Right lobe of liver (tissue), 6 donors: ENCODE data around the gene CTNND2. TPM values are rescaled to one million over a fixed set of nuclear protein-coding genes. Genes with fewer than 3 reads are reported as not detected.
A peak's percentile ranks its signal among the peaks of the same experiment; 100 is the strongest.

Source experiments
- ATAC-seq, 4 donors: fragments of 200-7000 bp; cut with Tn5 transposase; one replicate each; pipeline ENCODE4 v1.9.1; 2020; ENCODE audit warnings: mild to moderate bottlenecking in 4 of 4, moderate library complexity in 4 of 4
- DNase-seq, 3 donors: peaks; one replicate each; pipeline ENCODE4 v3.0.0-alpha.2; 2020
- H3K27ac ChIP-seq, 3 donors: fragments of 200-600 bp; one replicate each; pipeline ENCODE4 v1.8.0; 2022
- H3K27me3 ChIP-seq, 2 donors: fragments of 200-600 bp; one replicate each; pipeline ENCODE4 v1.8.0; 2022
- H3K36me3 ChIP-seq, 4 donors: fragments of 200-600 bp; sonication (generic) in 1 of 4; one replicate each; pipeline versions ENCODE4 v1.5.1 to v1.8.0; 2017 to 2022; ENCODE audit warnings: control low read depth in 1 of 4
- H3K4me1 ChIP-seq, 4 donors: fragments of 200-600 bp; sonication (generic) in 1 of 4; one replicate each; pipeline versions ENCODE4 v1.5.1 to v1.8.0; 2017 to 2022; ENCODE audit warnings: control low read depth in 1 of 4
- H3K4me3 ChIP-seq, 3 donors: fragments of 200-600 bp; one replicate each; pipeline ENCODE4 v1.8.0; 2022
- H3K9me3 ChIP-seq, 4 donors: fragments of 200-600 bp; sonication (generic) in 1 of 4; one replicate each; pipeline versions ENCODE4 v1.5.1 to v1.8.0; 2017 to 2022; ENCODE audit warnings: control low read depth in 1 of 4
- POLR2A ChIP-seq: fragments of 450-650 bp; IDR thresholded peaks from one replicate; pipeline ENCODE4 v1.6.1; 2017; ENCODE audit warnings: antibody characterized with exemption, mild to moderate bottlenecking
- WGBS: methylation state at CpG from one replicate; pipeline ENCODE4 v1.1.6; 2018; ENCODE audit warnings: low coverage, low lambda C conversion rate; ENCODE audit not compliant: insufficient coverage; ENCODE audit errors: missing lambda C conversion rate; 5-methylcytosine and 5-hydroxymethylcytosine counted together
- intact Hi-C, 2 donors: fragments of 100-400 bp; cut with DNase I; formaldehyde crosslinking; loops; one replicate each; pipeline versions ENCODE4 v1.11.2 to v1.14.1; 2022
- total RNA-seq, 6 experiments: library from RNA; depleted of rRNA in 2 of 6; stranded (reverse); fragments of >200 nt in 2 of 6; fragmentation: NEBNext Ultra II Directional in 3 of 6; extraction: Animal tissue kit (Norgen Biotek cat#: 25700) in 3 of 6; gene quantifications; one replicate each; pipeline versions ENCODE4 v1.1.0 to v1.2.4, GENCODE V29; 2016 to 2023
- TF ChIP-seq, protein P1 (sequence below), 4 donors: fragments of 200-600 bp in 3 of 4; fragments of 450-650 bp in 1 of 4; IDR thresholded peaks; one replicate each; pipeline versions ENCODE4 v1.5.1 to v1.8.0; 2016 to 2022; ENCODE audit warnings: antibody characterized with exemption in 4 of 4, mild to moderate bottlenecking in 2 of 4
- donor health status: DM: no; HTN: yes; CAD: no.
- donor health status: DM: no; HTN: no; CAD: no.
- donor health status: DM: no; HTN: no; CAD: no.
- donor health status: DM: no; HTN: yes; CAD: no.
- donor health status: DM: no; HTN: yes; CAD: no.

Gene CTNND2
- total RNA-seq, 6 experiments from 2014 or later = 0.06 to 1.5 (median 1.1) TPM

DNA sequence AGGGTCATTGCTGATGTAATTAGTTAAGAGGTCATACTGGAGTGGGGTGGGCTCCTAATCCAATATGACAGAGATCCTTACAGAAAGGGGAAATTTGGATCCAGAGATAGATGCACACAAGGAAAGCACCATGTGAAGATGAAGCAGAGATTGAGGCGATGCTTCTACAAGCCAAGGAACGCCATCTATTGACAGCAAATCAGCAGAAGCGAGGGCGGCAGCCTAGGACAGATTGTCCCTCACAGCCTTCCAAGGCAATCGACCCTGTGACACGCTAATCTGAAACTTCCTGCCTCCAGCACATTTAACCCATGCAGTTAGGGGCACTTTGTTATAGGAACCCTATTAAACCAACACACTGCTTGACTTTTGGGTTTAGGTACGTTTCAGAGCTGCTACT, 858.1 kb downstream of the CTNND2 start:
- no peak overlapping the region for H3K4me3 ChIP-seq
- no peaks in the 10 kb centered on the region for H3K9me3 ChIP-seq
- ATAC-seq (peak; percentile 35 to 64 (median 42)), DNase-seq (no peak)
- no peak overlapping the region for H3K27ac ChIP-seq
- intact Hi-C loops = no loop called here
- no peaks in the 10 kb centered on the region for H3K27me3 ChIP-seq
- H3K36me3 ChIP-seq = no peaks in the 10 kb centered on the region
- TF ChIP-seq, protein P1, sequence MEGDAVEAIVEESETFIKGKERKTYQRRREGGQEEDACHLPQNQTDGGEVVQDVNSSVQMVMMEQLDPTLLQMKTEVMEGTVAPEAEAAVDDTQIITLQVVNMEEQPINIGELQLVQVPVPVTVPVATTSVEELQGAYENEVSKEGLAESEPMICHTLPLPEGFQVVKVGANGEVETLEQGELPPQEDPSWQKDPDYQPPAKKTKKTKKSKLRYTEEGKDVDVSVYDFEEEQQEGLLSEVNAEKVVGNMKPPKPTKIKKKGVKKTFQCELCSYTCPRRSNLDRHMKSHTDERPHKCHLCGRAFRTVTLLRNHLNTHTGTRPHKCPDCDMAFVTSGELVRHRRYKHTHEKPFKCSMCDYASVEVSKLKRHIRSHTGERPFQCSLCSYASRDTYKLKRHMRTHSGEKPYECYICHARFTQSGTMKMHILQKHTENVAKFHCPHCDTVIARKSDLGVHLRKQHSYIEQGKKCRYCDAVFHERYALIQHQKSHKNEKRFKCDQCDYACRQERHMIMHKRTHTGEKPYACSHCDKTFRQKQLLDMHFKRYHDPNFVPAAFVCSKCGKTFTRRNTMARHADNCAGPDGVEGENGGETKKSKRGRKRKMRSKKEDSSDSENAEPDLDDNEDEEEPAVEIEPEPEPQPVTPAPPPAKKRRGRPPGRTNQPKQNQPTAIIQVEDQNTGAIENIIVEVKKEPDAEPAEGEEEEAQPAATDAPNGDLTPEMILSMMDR (IDR thresholded peaks at IDR 0.05) = peak in 2 of 4 donors; percentile 9 to 13
- no peak for TF ChIP-seq POLR2A
- WGBS = 41% methylated on average over 7 of the region's 7 CpGs
- H3K4me1 ChIP-seq = no peaks in the 10 kb centered on the region

DNA sequence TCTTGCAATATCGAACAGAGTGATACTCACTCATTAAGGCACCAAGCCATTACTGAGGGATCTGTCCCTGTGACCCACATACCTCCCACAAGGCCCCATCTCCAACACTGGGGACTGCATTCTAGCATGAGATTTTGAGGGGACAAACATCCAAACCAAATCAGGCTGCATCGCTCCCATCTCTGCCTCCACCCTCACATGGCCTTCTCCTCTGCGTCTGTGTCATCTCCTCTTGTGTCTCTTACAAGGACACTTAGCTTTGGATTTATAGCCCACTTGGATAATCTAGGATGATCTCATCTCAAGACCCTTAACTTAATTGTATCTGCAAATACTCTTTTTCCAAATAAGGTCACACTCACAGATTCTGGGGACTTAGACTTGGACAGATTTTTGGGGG, 858.8 kb downstream of the CTNND2 start:
- 83% methylated on average over 2 of the region's 3 CpGs for WGBS
- no peak for TF ChIP-seq POLR2A
- TF ChIP-seq, protein P1 (IDR thresholded peaks at IDR 0.05) = no peak
- H3K4me1 ChIP-seq = no peaks in the 10 kb centered on the region
- DNase-seq (no peak), ATAC-seq (no peak)
- H3K27ac ChIP-seq = no peak overlapping the region
- intact Hi-C loops = no loop called here
- no peak overlapping the region for H3K4me3 ChIP-seq
- H3K9me3 ChIP-seq = no peaks in the 10 kb centered on the region
- H3K36me3 ChIP-seq = no peaks in the 10 kb centered on the region
- H3K27me3 ChIP-seq = no peaks in the 10 kb centered on the region

DNA sequence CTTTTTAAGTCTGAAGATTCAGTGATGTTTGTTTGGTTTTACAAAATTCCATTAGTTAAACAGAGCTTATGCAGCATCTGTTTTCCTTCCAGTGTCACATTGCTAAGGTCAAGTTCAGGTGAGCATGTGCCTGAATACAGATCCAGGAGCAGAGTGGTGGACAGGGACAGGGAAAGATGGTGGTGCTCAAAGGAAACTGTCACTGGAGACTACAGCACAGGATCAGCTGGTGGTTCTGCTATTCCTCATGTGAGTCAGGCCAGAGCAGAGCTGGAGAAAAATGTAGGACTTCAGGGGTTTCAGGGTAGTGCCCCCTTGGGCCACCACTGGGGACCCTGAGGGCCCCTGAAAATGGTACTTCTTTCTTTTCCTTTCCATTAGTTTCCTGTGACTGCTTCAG, 859.7 kb downstream of the CTNND2 start:
- Histone ChIP-seq H3K4me3 (no peak overlapping the region), H3K4me1 (no peaks in the 10 kb centered on the region), H3K36me3 (no peaks in the 10 kb centered on the region), H3K9me3 (no peaks in the 10 kb centered on the region), H3K27me3 (no peaks in the 10 kb centered on the region), H3K27ac (no peak overlapping the region)
- no peak for ATAC-seq
- DNase-seq = no peak
- intact Hi-C loops = no loop called here
- TF ChIP-seq POLR2A = no peak
- TF ChIP-seq, protein P1 (IDR thresholded peaks at IDR 0.05) = no peak

DNA sequence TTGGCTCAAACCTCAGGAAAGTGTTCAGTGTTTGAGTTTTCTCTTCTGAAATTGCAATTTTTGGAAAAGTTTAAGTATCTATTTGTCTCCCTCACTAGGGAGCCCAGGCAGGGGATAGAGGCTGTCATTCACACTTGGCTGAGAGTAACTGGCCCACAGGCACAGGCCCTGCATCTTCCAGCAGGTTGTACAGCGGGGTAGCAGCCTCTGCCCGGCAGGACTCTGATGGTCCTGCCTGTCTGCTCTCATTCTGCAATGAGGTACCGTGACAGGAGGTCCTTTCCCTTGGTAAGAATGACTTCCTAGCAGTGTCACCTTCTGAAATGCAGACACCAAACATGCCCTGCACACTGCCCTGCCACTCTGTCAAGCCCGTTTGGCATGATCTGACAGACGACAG, 860.4 kb downstream of the CTNND2 start:
- intact Hi-C loops = no loop called here
- no peak for TF ChIP-seq POLR2A
- TF ChIP-seq, protein P1 (IDR thresholded peaks at IDR 0.05) = no peak

DNA sequence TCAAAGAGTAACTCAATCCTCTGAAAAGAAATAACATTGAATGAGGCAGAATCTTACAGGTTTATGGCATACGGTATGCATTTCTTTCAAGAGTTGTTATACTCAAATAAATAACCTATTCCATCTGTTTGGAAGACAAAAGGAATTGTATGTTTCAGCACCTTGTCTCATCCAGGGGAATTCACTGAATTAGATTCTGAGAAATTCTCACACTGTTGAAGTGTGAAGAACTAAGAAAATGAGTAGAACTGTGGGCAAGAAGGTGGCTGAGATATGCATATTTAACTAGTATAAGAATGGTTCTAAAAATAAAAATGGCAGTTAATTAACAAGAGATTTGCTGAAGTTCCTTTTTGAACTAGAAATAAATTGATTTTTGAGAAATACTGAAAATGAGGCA, 863.9 kb downstream of the CTNND2 start:
- ATAC-seq (no peak), DNase-seq (no peak)
- H3K4me1 ChIP-seq = no peaks in the 10 kb centered on the region
- H3K27ac ChIP-seq = no peak overlapping the region
- TF ChIP-seq, protein P1 (IDR thresholded peaks at IDR 0.05) = no peak
- no peak for TF ChIP-seq POLR2A
- H3K9me3 ChIP-seq = no peaks in the 10 kb centered on the region
- 69% methylated on average over 1 of the region's 1 CpG for whole genome bisulfite sequencing
- H3K4me3 ChIP-seq = no peak overlapping the region
- no peaks in the 10 kb centered on the region for H3K27me3 ChIP-seq
- H3K36me3 ChIP-seq = no peaks in the 10 kb centered on the region
- intact Hi-C loops = no loop called here

More for the DNA sequence above, 860.4 kb downstream of the CTNND2 start:
- 63% methylated on average over 4 of the region's 5 CpGs for WGBS
- Histone ChIP-seq H3K27me3 (no peaks in the 10 kb centered on the region), H3K27ac (no peak overlapping the region), H3K4me1 (no peaks in the 10 kb centered on the region), H3K9me3 (no peaks in the 10 kb centered on the region), H3K4me3 (no peak overlapping the region), H3K36me3 (no peaks in the 10 kb centered on the region)
- ATAC-seq (no peak), DNase-seq (no peak)
